Brain microvascular endothelial cell (primary cell): ENCODE results near the gene USP17L26.
"Not testable (repeated sequence)": the region's sequence is repeated elsewhere in the genome, so short reads cannot be mapped to it uniquely, and the experiment has no call there.

Experiments used
- DNase-seq: peaks from one replicate; pipeline ENCODE4 v3.0.0-alpha.2; 2020
- H3K27ac ChIP-seq: fragments of 250-450 bp; sonication (Bioruptor Pico); 2 replicates; pipeline ENCODE4 v1.5.1; 2020; ENCODE audit warnings: mild to moderate bottlenecking, moderate library complexity
- H3K27me3 ChIP-seq: fragments of 250-450 bp; sonication (Bioruptor Pico); replicated peaks from 2 replicates; pipeline ENCODE4 v1.5.1; 2020; ENCODE audit warnings: mild to moderate bottlenecking
- H3K36me3 ChIP-seq: fragments of 250-450 bp; sonication (Bioruptor Pico); replicated peaks from 2 replicates; pipeline ENCODE4 v1.5.1; 2020; ENCODE audit warnings: mild to moderate bottlenecking
- H3K4me3 ChIP-seq: 2 replicates; pipeline ENCODE4 v1.5.1; 2011; ENCODE audit warnings: low read depth, mild to moderate bottlenecking, control low read depth, low read length, moderate library complexity
- in situ Hi-C: cut with HindIII; loops from 2 replicates; pipeline ENCODE4 v1.10.0; 2017; ENCODE audit warnings: low sequenced_read_pairs, low pct_ligation_motif_present
- TF ChIP-seq, protein P1 (sequence below): IDR thresholded peaks from 2 replicates; pipeline ENCODE4 v1.5.1; 2011; ENCODE audit warnings: low read depth, mild to moderate bottlenecking, moderate library complexity, low read length, control low read depth, inconsistent platforms; ENCODE audit errors: missing control alignments

The USP17L26 gene

DNA sequence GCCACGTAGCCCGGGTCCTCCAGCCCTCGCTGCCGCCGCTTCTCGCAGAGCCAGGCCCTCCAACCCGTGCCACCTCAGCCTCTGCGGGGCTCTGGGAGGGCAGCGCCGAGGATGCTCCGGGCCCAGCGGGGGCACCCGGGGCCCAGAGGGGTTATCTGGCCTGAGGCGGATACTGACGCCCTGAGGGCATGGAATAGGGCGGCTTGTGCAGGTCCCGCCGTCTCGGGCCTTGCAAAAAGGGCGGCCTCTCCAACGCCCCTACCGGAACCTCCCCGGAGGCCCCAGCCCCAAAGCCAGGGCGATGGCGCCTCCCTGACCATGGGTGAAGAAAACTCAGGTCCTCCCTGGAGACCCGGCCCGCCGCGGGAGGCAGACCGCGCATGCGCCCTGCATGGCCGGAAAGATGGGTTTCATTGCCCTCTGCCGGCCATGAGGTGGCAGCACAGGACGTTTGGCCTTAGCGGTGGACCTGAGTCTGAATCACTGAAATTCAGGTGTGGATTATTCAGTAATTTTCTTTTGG is 46.6 kb downstream of the USP17L26 start:
- H3K27ac ChIP-seq, in situ Hi-C loops, H3K27me3 ChIP-seq, H3K4me3 ChIP-seq, H3K36me3 ChIP-seq: not testable (repeated sequence)
- TF ChIP-seq, protein P1, sequence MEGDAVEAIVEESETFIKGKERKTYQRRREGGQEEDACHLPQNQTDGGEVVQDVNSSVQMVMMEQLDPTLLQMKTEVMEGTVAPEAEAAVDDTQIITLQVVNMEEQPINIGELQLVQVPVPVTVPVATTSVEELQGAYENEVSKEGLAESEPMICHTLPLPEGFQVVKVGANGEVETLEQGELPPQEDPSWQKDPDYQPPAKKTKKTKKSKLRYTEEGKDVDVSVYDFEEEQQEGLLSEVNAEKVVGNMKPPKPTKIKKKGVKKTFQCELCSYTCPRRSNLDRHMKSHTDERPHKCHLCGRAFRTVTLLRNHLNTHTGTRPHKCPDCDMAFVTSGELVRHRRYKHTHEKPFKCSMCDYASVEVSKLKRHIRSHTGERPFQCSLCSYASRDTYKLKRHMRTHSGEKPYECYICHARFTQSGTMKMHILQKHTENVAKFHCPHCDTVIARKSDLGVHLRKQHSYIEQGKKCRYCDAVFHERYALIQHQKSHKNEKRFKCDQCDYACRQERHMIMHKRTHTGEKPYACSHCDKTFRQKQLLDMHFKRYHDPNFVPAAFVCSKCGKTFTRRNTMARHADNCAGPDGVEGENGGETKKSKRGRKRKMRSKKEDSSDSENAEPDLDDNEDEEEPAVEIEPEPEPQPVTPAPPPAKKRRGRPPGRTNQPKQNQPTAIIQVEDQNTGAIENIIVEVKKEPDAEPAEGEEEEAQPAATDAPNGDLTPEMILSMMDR = peak; percentile 8
- DNase-seq = peak; percentile 19

DNA sequence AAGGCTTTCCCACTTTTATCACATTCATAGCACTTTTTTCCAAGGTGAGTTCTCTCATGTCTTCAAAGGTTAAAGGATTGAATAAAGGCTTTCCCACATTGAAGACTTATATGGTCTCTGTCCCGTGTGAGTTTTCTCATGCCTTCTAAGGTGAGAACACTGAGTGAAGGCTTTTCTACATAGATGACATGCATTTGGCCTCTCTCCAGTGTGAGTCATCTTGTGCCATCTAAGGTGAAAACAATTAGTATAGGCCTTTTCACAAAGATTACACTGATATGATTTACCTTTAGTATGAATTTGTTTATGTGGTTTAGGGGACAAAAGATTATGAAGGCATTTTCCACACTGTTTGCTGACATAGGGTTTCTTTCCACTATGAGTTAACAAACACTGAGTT is 49.7 kb downstream of the USP17L26 start:
- Histone ChIP-seq H3K27me3 (no peaks in the 10 kb centered on the region), H3K4me3 (no peak overlapping the region), H3K36me3 (no peaks in the 10 kb centered on the region), H3K27ac (no peak overlapping the region)
- in situ Hi-C loops = no loop called here
- TF ChIP-seq, protein P1 = no peak
- DNase-seq = no peak
